GM21825 (cell line): ENCODE results near the gene ALDH3B1.

Experiments
- ATAC-seq: cut with Tn5 transposase; IDR thresholded peaks from one replicate; pipeline ENCODE4 v1.9.1; 2021; ENCODE audit warnings: mild to moderate bottlenecking, moderate library complexity; ENCODE audit not compliant: unreplicated experiment

ALDH3B1 gene

DNA sequence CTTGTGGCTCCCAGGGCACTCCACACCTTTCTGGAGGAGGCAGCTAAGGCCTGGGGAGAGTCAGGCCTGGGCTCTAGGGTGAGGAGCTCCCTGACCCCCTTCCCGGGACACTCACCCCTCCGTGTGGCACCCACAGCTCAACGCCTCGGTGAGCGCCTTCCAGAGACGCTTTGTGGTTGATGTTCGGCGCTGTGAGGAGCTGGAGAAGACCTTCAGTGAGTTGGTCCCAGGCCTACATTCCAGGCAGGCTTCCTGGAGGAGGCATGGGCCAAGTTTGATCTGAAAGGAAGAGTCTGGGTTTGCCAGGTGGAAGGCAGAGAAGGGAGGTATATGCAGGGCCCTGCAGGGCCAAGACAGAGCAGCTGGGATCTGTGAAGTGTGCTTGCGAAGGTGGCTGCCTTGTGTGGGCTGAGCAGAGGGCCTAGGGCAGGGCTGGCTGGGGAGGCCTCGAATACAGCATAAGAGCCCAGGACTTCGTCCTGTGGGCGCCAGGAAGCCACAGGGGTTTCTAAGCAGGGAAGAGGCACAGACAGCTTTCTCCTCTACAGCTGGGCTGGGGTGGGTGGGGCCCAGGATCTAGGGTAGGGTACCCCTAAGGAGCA lies 31.6 kb downstream of the ALDH3B1 start:
- ATAC-seq: no peak

DNA sequence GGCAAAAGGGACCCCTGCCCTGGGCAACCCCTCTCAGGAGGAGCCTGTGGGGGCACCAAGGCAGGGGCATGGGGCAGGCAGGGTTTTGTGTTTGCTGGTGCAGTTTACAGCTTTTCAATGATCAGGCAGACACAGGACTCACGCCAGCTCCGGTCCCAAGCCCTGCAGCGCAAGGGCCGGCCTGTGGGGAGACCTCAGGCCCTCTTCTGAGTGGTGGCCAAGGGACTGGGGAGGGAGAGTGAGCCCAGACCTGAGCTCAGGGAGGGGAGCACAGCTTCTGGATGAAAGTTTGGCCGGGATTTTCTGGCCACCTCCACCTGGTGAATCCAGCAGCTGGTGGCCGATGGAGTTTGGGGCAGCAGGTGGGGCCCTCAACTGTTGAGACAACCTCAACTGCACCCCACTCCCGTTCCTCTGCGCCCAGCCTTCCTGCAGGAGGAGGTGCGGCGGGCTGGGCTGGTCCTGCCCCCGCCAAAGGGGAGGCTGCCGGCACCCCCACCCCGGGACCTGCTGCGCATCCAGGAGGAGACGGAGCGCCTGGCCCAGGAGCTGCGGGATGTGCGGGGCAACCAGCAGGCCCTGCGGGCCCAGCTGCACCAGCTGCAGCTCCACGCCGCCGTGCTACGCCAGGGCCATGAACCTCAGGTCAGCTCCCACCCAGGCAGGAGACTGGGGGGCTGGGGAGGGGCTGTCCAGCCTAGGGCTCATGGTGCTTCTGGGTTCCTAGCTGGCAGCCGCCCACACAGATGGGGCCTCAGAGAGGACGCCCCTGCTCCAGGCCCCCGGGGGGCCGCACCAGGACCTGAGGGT lies 32.3 kb downstream of the ALDH3B1 start:
- no peak for ATAC-seq

DNA sequence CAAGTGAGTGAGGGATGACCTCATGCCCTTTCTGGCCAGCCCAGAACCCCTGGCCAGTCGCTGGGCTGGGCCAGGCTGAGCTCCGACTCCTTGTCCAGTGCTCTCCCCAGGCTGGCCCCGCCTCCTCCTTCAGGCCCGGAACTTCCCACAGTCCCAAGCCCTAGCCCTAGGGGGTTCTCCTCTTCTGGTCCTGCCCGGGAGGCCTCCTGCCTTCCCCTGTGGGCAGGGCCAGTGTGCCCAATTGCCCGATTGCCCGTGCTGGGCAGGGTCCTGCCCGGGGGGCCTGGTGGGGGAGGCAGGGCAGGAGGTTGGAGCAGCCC lies 32.9 kb downstream of the ALDH3B1 start:
- no peak for ATAC-seq

DNA sequence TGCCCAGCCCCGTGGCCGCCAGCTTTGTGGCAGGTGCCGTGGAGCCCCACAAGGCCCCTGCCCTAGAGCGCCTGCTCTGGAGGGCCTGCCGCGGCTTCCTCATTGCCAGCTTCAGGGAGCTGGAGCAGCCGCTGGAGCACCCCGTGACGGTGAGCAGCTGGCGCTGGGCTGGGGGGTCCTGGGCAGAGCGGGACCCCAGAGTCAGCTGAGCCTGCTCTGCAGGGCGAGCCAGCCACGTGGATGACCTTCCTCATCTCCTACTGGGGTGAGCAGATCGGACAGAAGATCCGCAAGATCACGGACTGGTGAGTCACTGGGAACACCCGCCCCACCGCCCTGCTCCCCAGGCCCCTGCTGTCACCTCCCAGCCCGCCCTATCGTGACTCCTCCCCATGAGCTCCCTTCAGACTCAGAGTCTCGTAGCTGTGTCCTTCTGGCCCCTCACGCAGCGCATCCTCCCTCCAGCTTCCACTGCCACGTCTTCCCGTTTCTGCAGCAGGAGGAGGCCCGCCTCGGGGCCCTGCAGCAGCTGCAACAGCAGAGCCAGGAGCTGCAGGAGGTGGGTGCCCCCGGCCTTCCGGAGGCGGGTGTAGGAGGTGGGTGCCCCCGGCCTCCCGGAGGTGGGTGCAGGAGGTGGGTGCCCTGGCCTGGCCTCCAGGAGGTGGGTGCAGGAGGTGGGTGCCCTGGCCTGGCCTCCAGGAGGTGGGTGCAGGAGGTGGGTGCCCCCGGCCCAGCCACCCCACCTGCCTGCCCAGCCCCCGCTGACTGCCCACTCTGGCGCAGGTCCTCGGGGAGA lies 33.4 kb downstream of the ALDH3B1 start:
- ATAC-seq: no peak

DNA sequence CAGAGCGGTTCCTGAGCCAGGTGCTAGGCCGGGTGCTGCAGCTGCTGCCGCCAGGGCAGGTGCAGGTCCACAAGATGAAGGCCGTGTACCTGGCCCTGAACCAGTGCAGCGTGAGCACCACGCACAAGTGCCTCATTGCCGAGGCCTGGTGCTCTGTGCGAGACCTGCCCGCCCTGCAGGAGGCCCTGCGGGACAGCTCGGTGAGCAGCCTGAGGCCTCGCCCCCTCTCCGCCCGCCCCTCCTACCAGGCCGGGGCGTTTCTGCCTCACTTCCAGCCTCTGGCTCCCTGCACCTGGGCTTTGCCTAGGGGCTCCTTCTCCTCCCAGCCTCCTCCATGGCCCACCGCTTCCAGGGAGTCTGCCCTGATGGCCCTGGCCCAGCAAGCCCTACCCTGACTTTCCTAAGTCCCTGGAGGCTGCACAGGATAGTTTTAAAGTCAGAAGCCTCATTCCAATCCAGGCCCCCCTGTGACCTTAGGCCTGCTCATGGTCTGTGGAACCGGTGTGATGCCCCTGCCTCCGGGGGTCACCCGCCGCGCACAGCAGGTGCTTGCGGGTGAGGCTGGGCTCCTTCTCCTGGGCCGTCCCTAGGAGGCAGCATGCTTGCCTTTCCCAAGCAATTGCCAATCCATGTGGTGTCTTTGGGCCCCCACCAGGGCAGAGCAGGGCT lies 34.2 kb downstream of the ALDH3B1 start:
- ATAC-seq: no peak

DNA sequence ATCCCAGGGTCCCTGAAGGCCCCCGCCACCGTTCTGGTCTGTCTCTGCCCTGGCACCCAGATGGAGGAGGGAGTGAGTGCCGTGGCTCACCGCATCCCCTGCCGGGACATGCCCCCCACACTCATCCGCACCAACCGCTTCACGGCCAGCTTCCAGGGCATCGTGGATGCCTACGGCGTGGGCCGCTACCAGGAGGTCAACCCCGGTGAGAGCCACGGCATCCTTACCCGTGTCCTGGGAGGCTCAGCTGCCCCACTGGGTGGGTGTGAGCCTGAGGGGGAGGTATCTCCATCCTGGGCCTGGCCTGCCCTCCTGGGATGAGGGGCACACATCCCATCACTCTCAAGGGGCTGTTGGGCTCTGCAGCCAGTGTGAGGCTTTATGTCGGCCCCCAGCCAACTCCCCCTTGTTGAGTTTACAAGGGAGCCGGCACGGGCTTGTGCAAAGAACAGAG lies 34.8 kb downstream of the ALDH3B1 start:
- no peak for ATAC-seq

DNA sequence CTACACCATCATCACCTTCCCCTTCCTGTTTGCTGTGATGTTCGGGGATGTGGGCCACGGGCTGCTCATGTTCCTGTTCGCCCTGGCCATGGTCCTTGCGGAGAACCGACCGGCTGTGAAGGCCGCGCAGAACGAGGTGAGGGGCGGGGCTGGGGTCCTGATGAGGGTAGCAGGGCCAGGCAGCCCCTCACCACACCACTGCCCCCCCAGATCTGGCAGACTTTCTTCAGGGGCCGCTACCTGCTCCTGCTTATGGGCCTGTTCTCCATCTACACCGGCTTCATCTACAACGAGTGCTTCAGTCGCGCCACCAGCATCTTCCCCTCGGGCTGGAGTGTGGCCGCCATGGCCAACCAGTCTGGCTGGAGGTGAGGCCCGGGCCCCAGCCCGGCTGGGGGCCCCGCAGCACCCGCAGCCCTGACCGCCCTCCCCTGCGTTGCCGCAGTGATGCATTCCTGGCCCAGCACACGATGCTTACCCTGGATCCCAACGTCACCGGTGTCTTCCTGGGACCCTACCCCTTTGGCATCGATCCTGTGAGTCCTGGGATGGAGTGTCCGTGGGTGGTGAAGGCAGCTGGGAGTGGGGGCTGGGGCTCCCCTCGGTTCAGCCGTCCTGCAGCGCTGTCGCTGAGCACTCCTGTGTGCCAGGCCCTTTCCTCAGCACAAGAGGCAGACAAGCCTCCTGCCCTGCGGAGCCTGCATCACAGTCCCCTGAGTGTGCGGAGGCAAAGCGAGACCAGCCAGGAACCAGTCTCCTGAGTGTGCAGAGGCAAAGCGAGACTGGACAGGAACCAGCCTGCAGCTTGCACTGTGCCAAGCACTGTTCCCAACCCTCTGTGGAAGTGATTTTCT lies 37.5 kb downstream of the ALDH3B1 start:
- no peak for ATAC-seq

DNA sequence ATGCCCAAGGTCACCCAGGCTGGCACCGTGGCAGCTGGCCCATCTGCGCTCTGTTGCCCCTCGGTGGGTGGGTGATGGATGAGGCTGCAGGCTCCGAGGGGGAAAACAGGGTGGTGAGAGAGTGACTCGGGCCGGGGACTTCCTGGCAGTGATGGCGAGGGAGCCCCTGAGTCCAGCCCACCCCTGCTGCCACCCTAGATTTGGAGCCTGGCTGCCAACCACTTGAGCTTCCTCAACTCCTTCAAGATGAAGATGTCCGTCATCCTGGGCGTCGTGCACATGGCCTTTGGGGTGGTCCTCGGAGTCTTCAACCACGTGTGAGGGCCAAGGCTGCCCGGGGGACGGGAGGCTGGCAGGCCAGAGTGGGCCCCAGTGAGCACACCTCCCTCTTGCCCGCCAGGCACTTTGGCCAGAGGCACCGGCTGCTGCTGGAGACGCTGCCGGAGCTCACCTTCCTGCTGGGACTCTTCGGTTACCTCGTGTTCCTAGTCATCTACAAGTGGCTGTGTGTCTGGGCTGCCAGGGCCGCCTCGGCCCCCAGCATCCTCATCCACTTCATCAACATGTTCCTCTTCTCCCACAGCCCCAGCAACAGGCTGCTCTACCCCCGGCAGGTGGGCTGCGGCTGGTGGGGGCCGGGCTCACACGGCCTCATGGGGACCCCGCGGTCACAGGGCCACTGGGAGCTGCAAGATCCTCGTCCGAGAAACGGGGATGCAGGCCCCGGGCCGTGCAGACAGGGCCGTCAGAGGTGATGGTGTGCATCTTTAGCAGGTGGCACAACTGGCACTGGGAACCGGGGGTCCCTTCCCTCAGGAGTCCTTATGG lies 38.8 kb downstream of the ALDH3B1 start:
- no peak for ATAC-seq

DNA sequence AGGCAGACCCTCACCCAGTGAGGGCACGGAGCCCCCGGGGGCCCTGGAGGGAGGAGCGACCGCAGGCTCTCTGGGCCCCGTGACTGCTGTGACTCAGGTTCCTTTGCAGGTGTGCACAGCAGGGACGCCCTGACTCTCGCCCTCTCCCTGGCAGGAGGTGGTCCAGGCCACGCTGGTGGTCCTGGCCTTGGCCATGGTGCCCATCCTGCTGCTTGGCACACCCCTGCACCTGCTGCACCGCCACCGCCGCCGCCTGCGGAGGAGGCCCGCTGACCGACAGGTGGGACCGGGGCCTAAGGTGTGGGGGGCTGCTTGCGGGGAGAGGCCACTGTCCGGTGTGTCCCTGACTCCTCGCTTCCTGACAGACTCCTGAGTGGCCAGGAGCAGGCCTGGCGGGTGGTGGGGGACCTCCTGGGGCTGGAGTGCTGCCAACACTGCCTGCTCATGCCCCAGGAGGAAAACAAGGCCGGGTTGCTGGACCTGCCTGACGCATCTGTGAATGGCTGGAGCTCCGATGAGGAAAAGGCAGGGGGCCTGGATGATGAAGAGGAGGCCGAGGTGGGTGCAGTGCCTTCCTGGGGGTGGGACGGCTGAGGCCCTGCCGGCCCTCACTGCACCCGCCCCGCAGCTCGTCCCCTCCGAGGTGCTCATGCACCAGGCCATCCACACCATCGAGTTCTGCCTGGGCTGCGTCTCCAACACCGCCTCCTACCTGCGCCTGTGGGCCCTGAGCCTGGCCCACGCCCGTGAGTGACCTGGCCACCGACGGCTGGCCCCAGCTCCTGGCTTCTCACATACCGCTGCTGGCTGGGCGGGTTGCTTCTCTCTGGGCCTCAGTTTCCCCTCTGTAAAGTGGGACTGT lies 39.6 kb downstream of the ALDH3B1 start:
- ATAC-seq: no peak

DNA sequence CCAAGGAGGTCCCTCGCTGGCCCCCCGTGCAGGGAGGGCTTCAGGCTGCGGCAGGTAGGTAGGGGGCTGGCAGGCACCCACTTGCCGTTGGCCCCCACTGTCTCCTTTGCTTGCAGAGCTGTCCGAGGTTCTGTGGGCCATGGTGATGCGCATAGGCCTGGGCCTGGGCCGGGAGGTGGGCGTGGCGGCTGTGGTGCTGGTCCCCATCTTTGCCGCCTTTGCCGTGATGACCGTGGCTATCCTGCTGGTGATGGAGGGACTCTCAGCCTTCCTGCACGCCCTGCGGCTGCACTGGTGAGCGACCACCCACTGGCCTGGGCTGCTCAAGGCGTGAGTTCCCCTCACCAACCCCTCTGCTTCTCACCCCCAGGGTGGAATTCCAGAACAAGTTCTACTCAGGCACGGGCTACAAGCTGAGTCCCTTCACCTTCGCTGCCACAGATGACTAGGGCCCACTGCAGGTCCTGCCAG lies 40.3 kb downstream of the ALDH3B1 start:
- ATAC-seq: no peak

DNA sequence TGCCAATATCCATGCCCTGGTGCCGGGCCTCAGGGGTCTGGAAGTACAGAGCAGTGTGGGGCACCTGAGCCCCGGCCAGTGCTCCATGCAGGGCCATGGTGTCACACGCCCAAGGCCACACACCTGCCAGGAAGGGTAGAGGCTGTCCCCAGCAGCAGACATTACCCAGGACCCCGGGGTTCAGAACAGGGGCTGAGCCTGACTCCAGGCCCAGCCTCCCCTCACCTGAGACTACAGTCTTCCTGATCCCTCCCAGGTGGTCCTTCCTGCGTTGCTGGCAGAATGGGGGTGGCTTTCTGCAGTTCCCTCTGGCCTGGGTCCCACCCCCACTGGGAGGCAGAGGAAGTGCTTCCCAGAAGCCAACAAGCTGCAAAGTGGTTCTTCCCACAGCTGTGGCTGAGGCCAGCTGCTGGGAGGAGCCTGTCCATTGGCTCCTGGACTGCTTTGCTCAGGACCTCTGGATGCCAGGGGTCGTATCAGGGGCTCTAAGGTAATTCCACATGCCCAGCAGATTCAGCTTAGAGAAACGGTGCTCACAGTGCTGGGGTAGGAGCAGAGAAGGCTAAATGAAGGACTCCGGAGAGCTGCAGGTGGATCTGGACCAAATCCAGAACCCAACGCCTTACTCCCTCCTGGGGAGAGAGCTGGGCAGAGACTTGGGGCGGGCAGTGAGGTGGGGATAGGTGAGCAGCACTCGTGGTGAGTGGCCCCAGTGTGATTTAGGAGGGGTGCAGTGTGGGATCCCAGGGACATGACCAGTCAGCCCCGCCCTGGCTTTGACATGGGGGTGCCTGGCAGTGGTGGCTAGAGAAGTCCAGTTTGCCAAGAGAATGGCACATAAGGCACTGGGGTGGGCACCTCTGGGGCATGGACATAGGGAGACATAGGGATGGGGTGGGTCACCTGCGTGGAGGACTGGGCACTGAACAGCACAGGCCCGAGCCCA lies 41.3 kb downstream of the ALDH3B1 start:
- no peak for ATAC-seq

DNA sequence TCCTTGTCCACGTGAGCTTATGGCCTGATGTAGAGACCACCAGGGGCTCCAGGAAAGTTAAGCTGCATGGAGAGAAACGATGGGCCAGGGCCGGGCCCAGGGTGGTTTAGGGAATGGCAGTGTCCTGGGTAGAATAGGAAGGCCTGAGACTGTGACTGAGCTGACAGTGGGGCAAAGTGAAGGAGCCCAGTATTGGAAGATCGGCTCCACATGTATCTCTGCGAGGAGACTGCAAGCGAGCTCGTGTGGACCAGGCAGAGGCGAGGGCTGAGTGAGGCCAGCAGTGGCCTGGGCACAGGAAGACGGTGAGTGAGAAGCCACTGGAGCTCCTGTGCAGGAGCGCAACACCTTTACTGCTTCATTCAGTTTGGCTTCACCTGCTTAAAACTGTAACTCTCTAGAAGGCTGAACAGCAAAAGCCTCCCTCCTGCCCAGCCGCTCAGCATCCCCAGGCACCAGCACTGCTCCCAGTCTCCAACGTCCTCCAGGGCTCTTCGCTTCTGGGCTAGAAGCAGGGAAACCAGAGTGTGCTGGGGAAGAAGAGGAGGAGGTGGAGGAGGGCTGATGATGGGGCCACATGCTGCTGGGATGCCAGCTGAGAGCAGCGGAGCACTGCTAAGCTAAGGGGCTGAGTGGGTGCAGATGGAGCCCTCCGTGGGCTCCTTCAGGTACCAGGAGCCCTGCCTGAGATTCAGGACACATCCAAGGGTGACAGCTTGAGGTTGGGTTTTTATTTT lies 42.2 kb downstream of the ALDH3B1 start:
- ATAC-seq: no peak

DNA sequence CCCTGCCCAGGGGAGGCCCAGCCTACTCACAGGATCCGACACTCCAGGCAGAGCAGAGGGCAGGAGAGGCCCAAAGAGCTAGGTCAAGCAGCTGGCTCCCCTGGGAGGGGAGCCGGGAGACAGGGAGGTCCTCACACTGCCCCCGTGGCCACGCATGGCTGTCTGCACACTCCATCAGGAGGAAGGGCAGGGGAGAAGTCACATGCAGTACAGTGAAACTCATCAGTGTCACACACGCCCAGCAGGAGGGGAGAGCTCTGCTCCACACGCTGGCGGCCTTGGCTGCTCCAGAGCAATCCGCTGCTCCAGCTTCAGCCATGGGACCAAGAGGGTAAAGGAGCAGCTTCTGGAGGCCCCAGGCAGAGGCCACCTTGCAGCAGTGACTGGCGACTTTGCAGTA lies 43.0 kb downstream of the ALDH3B1 start:
- no peak for ATAC-seq

DNA sequence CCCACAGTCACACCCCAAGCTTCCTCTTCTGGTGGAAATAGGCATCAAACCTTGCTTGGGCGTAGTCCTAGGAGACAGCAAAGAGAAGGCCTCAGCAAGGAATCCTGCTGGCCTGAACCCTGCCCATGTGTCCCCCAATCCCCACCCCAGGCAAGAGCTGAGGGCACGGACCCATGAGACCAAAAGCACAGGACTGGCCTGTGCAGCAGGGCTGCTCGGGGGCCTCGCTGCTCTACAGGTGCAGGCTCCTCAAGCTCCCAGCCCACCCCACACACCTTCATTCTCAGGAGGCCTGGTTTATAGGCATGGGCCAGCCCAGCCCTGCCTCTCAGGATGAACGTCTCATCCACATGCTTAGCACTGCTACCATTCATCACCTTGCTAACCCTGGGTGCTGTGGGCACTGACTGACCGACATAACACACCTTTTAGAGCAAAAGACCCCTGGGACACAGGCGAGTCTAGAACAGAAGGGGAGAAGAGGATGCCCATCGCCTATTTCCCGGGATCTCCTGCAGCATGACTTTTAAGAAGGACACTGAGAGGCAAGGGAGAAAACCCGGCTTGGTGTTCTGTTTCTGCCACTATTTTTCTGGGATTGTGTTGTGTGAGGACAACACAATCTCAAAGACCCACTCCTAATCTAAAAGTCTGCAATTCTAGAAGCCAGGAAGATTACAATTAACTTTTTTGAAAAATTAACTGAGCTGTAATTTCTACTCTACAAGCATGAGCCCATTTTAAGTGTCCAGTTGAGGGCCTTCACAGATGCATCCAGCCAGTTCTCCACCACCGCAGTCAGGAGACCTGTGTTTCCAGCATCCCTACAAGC lies 44.1 kb downstream of the ALDH3B1 start:
- no peak for ATAC-seq

DNA sequence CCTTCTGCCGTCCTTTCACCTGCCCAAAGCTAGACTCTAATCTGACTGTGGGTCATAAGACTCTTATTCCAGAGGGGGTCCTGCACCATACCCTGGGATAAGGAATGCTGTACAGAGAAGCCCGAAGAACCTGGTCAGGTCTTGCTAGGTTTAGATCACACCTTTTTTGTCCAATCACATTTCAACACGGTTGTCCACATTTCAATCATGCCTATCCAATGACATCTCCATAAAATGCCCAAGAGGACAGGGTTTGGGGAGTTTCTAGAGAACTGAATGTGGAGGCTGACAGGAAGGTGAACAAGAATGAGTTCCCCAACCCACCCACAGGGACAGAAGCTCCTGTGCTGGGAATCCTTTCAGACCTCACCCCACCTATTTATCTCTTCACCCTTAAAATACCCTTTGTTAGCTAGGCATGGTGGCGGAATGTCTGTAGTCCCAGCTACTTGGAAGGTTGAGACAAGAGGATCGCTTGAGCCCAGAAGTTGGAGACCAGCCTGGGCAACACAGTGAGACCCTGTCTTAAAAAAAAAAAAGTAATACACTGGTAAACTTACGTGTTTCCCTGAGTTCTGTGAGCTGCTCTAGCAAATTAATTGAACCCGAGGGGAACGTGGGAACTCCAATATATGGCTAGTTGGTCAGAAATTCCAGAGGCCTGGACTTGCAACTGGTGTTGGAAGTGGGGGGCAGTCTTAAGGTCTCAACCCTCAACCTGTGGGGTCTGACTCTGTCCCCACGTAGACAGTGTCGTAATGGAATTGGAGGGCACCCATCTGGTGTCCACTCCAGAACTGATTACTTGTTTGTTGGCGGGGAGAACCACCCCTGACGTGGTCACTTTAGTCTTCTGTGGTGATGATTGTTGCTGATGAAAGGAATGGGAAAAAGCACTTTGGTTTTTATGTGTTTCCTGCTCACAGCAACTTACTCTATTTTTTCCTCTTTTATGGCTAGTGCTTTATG lies 46.5 kb downstream of the ALDH3B1 start:
- no peak for ATAC-seq
